GDM1 (cell line): Measurements from ENCODE around the gene CAMK1D.
"Not testable (repeated sequence)": the region's sequence is repeated elsewhere in the genome, so short reads cannot be mapped to it uniquely, and the experiment has no call there.

ENCODE experiments used
- DNase-seq: peaks from one replicate; lab custom pipeline; 2025; lab: John Stamatoyannopoulos, UW

CAMK1D gene

GRCh38 chr10:12848439-12849173 is 499.3 kb downstream of the CAMK1D start:
- no peak for DNase-seq

GRCh38 chr10:12849319-12850181 is 500.2 kb downstream of the CAMK1D start:
- DNase-seq: no peak

- DNase-seq: no peak
Measured at GRCh38 chr10:12852687-12853086, 503.3 kb downstream of the CAMK1D start.

GRCh38 chr10:12854988-12855387 is 505.6 kb downstream of the CAMK1D start:
- DNase-seq: no peak

GRCh38 chr10:12862459-12862858 is 513.1 kb downstream of the CAMK1D start:
- DNase-seq: no peak

GRCh38 chr10:12865515-12865914 is 516.2 kb downstream of the CAMK1D start:
- not testable (repeated sequence) for DNase-seq

GRCh38 chr10:12868229-12868628 is 518.9 kb downstream of the CAMK1D start:
- no peak for DNase-seq

GRCh38 chr10:12869427-12869826 is 520.1 kb downstream of the CAMK1D start:
- DNase-seq: no peak

- DNase-seq: no peak
Measured at GRCh38 chr10:12872577-12872976, 523.2 kb downstream of the CAMK1D start.

- DNase-seq: no peak
Measured at GRCh38 chr10:12873172-12873571, 523.8 kb downstream of the CAMK1D start.

- no peak for DNase-seq
Measured at GRCh38 chr10:12874501-12874900, 525.2 kb downstream of the CAMK1D start.

GRCh38 chr10:12875100-12875499 is 525.8 kb downstream of the CAMK1D start:
- DNase-seq: no peak

- no peak for DNase-seq
Measured at GRCh38 chr10:12876266-12876665, 526.9 kb downstream of the CAMK1D start.

- no peak for DNase-seq
Measured at GRCh38 chr10:12877150-12877549, 527.8 kb downstream of the CAMK1D start.

- no peak for DNase-seq
Measured at GRCh38 chr10:12880423-12880822, 531.1 kb downstream of the CAMK1D start.

GRCh38 chr10:12884851-12885250 is 535.5 kb downstream of the CAMK1D start:
- no peak for DNase-seq
